ENCODE data around the gene RHBDL1. TPM values are rescaled to one million over a fixed set of nuclear protein-coding genes. Genes with fewer than 3 reads are reported as not detected.
A peak's percentile ranks its signal among the peaks of the same experiment; 100 is the strongest.

Gene RHBDL1
- total RNA-seq, 3 donors from 2014 or later, result 0.48 to 2.3 (median 1.0) TPM

DNA sequence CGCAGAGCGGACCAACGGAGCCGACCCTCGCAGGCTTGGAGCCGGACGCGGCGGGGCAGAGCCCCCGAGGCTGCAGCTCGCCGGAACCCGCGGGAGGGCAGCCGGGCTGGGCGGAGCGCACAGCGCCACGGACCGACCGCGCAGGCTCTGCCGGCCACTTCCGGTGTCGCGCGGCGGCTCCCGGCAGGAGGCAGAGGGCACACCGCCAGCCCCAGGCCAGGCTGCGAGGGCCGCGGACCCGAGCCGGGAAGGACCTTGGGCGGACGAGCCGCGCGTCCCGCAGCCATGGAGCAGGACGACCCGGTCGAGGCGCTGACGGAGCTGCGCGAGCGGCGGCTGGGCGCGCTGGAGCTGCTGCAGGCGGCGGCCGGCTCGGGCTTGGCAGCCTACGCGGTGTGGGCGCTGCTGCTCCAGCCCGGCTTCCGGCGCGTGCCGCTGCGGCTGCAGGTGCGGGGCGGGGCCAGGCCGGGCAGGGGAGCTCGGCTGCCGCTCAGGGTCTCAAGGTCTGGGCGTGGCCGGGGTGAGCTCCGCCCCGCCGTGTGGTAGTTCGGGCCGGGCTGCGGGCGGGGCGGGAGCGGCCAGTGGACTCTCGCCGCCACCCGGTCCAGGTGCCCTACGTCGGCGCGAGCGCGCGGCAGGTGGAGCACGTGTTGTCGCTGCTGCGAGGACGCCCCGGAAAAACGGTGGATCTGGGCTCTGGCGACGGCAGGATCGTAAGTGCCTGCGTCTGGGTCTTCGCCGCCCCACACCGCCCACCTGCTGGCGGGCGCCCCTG, 45.7 kb downstream of the RHBDL1 start, which contains the start of gene ANTKMT:
ANTKMT (plus strand) TSS at position 157 of the 775 bp plus-strand sequence; CDS start at position 286, 129 bp downstream.
- TF ChIP-seq POLR2A (IDR thresholded peaks at IDR 0.05), result no peak
- TF ChIP-seq, protein P1, sequence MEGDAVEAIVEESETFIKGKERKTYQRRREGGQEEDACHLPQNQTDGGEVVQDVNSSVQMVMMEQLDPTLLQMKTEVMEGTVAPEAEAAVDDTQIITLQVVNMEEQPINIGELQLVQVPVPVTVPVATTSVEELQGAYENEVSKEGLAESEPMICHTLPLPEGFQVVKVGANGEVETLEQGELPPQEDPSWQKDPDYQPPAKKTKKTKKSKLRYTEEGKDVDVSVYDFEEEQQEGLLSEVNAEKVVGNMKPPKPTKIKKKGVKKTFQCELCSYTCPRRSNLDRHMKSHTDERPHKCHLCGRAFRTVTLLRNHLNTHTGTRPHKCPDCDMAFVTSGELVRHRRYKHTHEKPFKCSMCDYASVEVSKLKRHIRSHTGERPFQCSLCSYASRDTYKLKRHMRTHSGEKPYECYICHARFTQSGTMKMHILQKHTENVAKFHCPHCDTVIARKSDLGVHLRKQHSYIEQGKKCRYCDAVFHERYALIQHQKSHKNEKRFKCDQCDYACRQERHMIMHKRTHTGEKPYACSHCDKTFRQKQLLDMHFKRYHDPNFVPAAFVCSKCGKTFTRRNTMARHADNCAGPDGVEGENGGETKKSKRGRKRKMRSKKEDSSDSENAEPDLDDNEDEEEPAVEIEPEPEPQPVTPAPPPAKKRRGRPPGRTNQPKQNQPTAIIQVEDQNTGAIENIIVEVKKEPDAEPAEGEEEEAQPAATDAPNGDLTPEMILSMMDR (IDR thresholded peaks at IDR 0.05), result no peak
- no peak for TF ChIP-seq POLR2AphosphoS5 (IDR thresholded peaks at IDR 0.05)
- DNase-seq (ENCODE audit: low spot score in 2 of 2), result peak; percentile 74 to 76
- Histone ChIP-seq H3K27ac (peak within 1 kb of the TSS; percentile 75 to 88), H3K4me1 (peaks cover 14 to 19% of the 10 kb centered on the region in 2 donors), H3K36me3 (no peaks in the 10 kb centered on the region), H3K9me3 (no peaks in the 10 kb centered on the region), H3K27me3 (no peaks in the 10 kb centered on the region), H3K4me3 (peak within 1 kb of the TSS; percentile 64 to 79 (median 76))
- intact Hi-C loops (cut with DNase I; ENCODE audit: low total_unique reads), result no loop called here

DNA sequence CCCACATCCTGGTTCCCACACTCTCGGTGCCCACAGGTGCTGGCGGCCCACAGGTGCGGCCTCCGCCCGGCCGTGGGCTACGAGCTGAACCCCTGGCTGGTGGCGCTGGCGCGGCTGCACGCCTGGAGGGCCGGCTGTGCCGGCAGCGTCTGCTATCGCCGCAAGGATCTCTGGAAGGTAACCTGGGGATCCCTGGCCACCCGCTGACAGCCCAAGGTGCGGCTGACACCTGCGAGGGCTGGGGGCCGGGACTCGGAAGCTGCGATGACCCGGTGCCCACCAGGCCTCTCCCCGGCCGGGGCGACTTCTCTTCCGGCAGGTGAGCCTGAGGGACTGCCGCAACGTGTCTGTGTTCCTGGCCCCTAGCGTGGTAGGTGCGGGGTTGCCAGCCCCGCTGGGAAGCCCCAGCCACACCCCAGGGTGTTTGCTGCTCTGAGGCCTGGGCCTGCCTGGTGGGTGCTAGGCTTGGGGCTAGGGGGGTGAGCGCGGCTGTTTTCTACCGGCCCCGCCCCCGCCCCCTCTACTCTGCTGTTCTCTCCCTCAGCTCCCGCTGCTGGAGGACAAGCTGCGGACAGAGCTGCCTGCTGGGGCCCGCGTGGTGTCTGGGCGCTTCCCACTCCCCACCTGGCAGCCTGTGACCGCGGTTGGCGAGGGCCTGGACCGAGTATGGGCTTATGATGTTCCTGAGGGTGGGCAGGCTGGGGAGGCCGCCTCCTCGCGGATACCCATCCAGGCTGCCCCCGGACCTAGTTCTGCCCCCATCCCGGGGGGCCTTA, 46.5 kb downstream of the RHBDL1 start:
- no peak for DNase-seq (ENCODE audit: low spot score in 2 of 2)
- intact Hi-C loops (cut with DNase I; ENCODE audit: low total_unique reads), result no loop called here
- TF ChIP-seq, protein P1 (IDR thresholded peaks at IDR 0.05), result no peak
- TF ChIP-seq POLR2AphosphoS5 (IDR thresholded peaks at IDR 0.05) (no peak), POLR2A (IDR thresholded peaks at IDR 0.05) (no peak)

DNA sequence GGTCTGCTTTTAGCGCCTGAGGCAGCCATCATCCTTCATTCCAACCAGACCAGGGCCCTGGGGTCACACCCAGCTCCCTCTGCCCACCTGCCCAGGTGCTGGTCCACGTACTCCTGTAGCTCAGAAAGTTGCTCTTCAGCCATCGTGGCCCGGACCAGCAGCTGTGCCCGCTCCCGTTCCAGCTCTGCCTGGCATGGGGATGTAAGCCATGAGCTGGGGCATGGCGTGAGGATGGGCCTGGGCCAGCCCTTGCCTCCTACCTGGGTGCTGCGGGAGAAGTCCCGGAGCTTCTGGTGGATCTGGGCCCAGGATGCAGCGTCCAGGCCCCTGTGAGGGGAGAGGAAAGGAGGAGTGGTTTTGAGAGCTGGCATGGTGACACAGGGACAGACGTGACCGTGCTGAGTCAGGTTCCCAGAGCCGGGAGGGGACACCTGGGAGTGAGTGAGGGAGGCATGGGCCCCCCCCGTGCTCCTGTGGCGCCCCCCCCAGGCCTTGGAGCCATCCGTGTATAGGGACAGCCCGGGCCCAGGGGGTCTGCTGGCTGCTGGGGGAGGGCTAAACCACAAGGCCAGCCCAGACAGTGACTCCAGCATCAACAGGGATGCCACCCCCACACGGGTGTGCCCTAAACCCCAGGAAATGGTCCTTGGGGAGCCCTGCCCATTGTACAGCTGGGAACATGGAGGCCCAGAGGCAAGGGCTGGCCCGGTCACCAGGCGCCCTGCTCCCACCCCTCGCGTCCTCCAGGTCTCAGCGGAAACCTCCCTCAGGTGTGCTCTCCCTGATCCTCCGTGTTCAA, 47.6 kb downstream of the RHBDL1 start:
- Histone ChIP-seq H3K4me1 (peaks cover 12 to 25% of the 10 kb centered on the region in 2 donors), H3K9me3 (no peaks in the 10 kb centered on the region), H3K36me3 (no peaks in the 10 kb centered on the region), H3K27ac (no peak overlapping the region), H3K27me3 (no peaks in the 10 kb centered on the region), H3K4me3 (no peak overlapping the region)
- no peak for TF ChIP-seq POLR2A (IDR thresholded peaks at IDR 0.05)
- TF ChIP-seq POLR2AphosphoS5 (IDR thresholded peaks at IDR 0.05), result no peak
- TF ChIP-seq, protein P1 (IDR thresholded peaks at IDR 0.05), result no peak
- DNase-seq (ENCODE audit: low spot score in 2 of 2), result no peak
- intact Hi-C loops (cut with DNase I; ENCODE audit: low total_unique reads), result no loop called here

More for the DNA sequence above, 46.5 kb downstream of the RHBDL1 start:
- H3K36me3 ChIP-seq, result no peaks in the 10 kb centered on the region
- H3K9me3 ChIP-seq, result no peaks in the 10 kb centered on the region
- peak overlapping the region; percentile 64 to 79 (median 76) for H3K4me3 ChIP-seq
- no peaks in the 10 kb centered on the region for H3K27me3 ChIP-seq
- peak overlapping the region; percentile 75 to 88 for H3K27ac ChIP-seq
- peaks cover 12 to 21% of the 10 kb centered on the region in 2 donors for H3K4me1 ChIP-seq

DNA sequence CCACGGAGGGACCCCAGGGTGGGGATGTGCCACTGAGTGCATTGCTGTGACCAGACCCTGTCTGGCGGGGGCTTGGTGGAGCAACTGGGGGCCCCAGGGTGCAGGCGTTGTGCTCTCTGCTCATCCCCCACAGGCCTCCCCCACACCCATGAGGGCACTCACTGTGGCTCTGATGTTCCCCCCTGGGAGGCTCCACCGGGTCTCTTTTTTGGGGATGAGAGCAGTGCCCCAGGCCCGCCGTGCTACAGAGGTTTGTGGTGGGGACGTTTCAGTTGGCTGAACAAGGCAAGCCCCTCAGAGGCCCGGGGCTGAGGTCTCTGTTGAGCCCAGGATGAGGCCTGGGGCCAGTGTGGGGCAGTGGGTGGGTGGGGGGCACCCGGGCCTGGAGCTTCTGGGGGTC, 48.2 kb downstream of the RHBDL1 start:
- H3K27ac ChIP-seq, result no peak overlapping the region
- H3K4me3 ChIP-seq, result no peak overlapping the region
- TF ChIP-seq, protein P1 (IDR thresholded peaks at IDR 0.05), result no peak
- no peak for TF ChIP-seq POLR2AphosphoS5 (IDR thresholded peaks at IDR 0.05)
- TF ChIP-seq POLR2A (IDR thresholded peaks at IDR 0.05), result no peak
- H3K36me3 ChIP-seq, result no peaks in the 10 kb centered on the region
- intact Hi-C loops (cut with DNase I; ENCODE audit: low total_unique reads), result no loop called here
- no peaks in the 10 kb centered on the region for H3K27me3 ChIP-seq
- no peaks in the 10 kb centered on the region for H3K9me3 ChIP-seq
- DNase-seq (ENCODE audit: low spot score in 2 of 2), result no peak
- peaks cover 12 to 30% of the 10 kb centered on the region in 2 donors for H3K4me1 ChIP-seq
